ENCODE results near the gene BMF. TPM values are rescaled to one million over a fixed set of nuclear protein-coding genes. Genes with fewer than 3 reads are reported as not detected.

BMF gene
- total RNA-seq, 2 donors from 2014 or later = 8.0 to 13.4 TPM

DNA sequence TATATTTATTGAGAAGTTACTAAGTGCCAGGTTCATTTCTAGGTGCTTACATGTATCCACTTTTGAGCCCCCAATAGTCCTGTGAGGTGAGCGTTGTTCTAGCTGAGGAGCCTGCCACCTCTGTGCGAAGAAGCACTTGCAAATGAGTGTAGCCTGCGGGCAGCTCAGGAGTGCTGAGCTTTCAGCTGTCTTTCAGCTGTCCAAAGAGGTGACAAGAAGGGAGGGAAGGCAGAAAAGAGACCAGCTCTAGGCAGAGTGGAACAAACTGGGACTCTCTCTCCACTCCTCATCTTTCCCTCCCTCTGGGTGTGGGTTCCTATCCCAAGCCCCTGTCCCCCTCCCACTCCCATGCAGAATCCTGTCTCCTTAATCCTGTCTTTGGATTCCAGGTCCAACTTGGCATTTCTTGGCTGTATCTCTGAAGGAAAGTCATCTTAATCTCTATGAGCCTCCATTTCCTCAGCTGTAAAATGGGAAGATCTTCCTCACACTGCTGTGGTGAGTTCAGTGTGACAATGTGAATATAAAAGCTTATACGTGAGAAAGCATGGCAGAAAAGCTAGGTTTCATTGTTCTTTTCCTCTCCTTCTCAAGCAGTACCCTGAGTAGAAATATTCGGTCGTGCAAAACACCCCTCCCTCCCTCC, 63.0 kb downstream of the BMF start:
- H3K9me3 ChIP-seq (ENCODE audit: control insufficient read depth, low read length, poor library complexity, severe bottlenecking) = no peaks in the 10 kb centered on the region
- ATAC-seq (no peak), DNase-seq (no peak)
- H3K36me3 Mint-ChIP-seq (ENCODE audit: low read depth) = no peaks in the 10 kb centered on the region
- H3K4me1 Mint-ChIP-seq = peaks cover 32% of the 10 kb centered on the region
- peak overlapping the region; percentile 75 for H3K27ac Mint-ChIP-seq
- no peak overlapping the region for H3K4me3 Mint-ChIP-seq
- no peaks in the 10 kb centered on the region for H3K27me3 Mint-ChIP-seq

GRCh38 chr15:40044717-40045571, 63.7 kb downstream of the BMF start:
- peak overlapping the region; percentile 75 for H3K27ac Mint-ChIP-seq
- peaks cover 33% of the 10 kb centered on the region for H3K4me1 Mint-ChIP-seq
- H3K36me3 Mint-ChIP-seq (ENCODE audit: low read depth) = no peaks in the 10 kb centered on the region
- peak overlapping the region; percentile 69 for H3K4me3 Mint-ChIP-seq
- H3K9me3 ChIP-seq (ENCODE audit: control insufficient read depth, low read length, poor library complexity, severe bottlenecking) = no peaks in the 10 kb centered on the region
- DNase-seq (peak; percentile 63 to 71 (median 69)), ATAC-seq (peak; percentile 96)
- H3K27me3 Mint-ChIP-seq = no peaks in the 10 kb centered on the region

GRCh38 chr15:40043927-40044716, 64.6 kb downstream of the BMF start:
- H3K36me3 Mint-ChIP-seq (ENCODE audit: low read depth) = no peaks in the 10 kb centered on the region
- H3K4me3 Mint-ChIP-seq = no peak overlapping the region
- DNase-seq (no peak), ATAC-seq (no peak)
- no peak overlapping the region for H3K27ac Mint-ChIP-seq
- H3K27me3 Mint-ChIP-seq = no peaks in the 10 kb centered on the region
- H3K4me1 Mint-ChIP-seq = peaks cover 33% of the 10 kb centered on the region
- H3K9me3 ChIP-seq (ENCODE audit: control insufficient read depth, low read length, poor library complexity, severe bottlenecking) = no peaks in the 10 kb centered on the region

DNA sequence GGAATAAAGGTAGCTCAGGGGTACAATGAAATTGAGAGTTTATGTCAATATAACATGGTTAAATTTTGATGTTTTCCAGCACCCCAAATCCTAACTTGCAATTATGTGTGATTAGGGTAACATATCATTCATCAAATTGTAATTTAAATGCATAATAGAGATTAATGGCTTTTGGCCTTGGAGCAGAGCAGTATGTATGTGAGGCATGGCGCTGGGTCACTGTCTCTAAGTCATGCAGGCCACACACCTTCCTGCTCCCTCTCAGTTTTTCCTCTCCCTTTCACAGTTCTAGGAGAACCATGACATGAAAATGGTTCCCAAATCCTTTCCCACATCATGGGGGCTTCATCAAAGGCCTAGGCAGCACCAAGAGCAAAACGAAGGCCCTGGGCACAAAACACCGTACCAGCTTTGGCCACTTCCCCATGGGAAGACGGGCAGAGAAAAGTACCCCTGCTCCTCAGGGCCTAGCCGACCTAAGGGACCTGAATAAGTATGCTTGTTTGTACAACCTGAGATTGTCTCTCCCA, 65.8 kb downstream of the BMF start:
- H3K4me3 Mint-ChIP-seq = no peak overlapping the region
- ATAC-seq (no peak), DNase-seq (no peak)
- peak overlapping the region; percentile 9 for H3K27ac Mint-ChIP-seq
- no peaks in the 10 kb centered on the region for H3K9me3 ChIP-seq (ENCODE audit: control insufficient read depth, low read length, poor library complexity, severe bottlenecking)
- H3K36me3 Mint-ChIP-seq (ENCODE audit: low read depth) = peaks cover 3% of the 10 kb centered on the region
- no peaks in the 10 kb centered on the region for H3K27me3 Mint-ChIP-seq
- peaks cover 31% of the 10 kb centered on the region for H3K4me1 Mint-ChIP-seq

DNA sequence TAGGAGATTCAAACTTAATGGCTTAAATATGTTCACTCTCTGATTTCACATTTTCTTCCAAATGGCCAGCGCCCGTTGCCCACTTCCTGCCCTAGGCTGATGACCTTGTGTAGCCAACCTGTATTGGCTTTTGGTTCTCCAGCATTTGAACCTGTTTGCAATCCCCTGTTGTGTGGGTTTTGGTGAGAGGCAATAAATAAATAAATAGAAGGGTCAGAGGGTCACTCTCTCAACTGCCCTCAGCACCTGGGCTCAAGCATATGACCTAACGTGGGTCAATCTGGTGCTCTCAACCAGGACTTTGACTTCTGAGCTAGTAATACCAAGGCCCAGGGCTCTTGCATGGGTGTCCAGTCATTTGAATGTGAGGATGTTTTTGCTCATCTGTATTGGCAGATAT, 67.9 kb downstream of the BMF start:
- DNase-seq (no peak), ATAC-seq (no peak)
- Mint-ChIP-seq H3K4me1 (peaks cover 38% of the 10 kb centered on the region), H3K4me3 (peak overlapping the region; percentile 66), H3K27me3 (no peaks in the 10 kb centered on the region), H3K27ac (peak overlapping the region; percentile 99), H3K36me3 (ENCODE audit: low read depth) (peaks cover 3% of the 10 kb centered on the region)
- no peaks in the 10 kb centered on the region for H3K9me3 ChIP-seq (ENCODE audit: control insufficient read depth, low read length, poor library complexity, severe bottlenecking)

GRCh38 chr15:40040293-40040635, 68.4 kb downstream of the BMF start:
- peaks cover 35% of the 10 kb centered on the region for H3K4me1 Mint-ChIP-seq
- peaks cover 3% of the 10 kb centered on the region for H3K36me3 Mint-ChIP-seq (ENCODE audit: low read depth)
- peak overlapping the region; percentile 99 for H3K27ac Mint-ChIP-seq
- H3K27me3 Mint-ChIP-seq = no peaks in the 10 kb centered on the region
- H3K9me3 ChIP-seq (ENCODE audit: control insufficient read depth, low read length, poor library complexity, severe bottlenecking) = no peaks in the 10 kb centered on the region
- DNase-seq = no peak
- ATAC-seq = no peak
- peak overlapping the region; percentile 66 for H3K4me3 Mint-ChIP-seq

DNA sequence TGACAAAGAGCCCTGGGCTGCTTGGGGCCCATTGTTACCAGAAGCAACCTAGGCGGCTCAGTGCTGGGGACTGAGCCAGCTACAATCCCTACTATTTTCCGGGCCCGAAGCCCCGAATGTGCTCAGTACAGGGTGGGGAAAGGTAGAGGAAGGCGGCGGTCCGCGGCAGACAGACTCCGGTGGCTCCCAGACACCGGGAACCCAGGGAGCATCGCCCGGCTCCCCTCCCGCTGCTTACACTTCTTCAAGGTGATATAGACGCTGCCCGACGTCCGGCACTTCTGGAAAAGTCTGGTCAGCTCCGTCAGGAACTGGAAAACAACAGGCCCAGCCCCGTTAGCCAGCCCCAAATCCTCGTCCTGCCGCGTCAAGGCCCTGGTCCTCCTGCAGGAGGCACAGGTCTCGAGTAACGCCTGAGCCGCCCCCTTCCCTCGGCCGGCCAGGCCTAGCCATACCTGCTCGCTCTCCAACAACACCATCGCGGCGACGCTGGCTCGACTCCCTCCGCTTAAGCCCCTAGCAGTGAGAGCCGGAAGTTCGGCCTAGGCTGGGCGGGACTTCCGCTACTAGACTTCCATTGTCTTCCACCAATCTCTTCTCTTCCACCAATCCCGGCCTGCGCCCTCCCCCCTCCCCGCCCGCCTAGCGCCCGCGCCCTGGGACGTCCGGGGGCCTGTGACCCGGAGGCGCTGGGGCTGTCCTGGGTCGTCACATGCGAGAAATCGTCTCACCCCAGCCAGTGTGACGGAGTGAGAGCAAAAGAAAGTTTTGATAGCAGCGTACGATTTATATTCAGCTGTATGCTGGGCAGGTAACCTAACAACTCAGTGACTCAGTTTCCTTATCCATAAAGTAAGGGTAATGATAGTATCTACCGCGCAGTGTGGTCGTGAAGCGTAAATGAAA, 69.8 kb downstream of the BMF start, which contains the start of gene SRP14:
Gene SRP14, minus strand, starts transcription at position 544 of the 906 bp plus-strand sequence. Its CDS starts 65 bp downstream, at position 479.
- peaks cover 31% of the 10 kb centered on the region for H3K4me1 Mint-ChIP-seq

DNA sequence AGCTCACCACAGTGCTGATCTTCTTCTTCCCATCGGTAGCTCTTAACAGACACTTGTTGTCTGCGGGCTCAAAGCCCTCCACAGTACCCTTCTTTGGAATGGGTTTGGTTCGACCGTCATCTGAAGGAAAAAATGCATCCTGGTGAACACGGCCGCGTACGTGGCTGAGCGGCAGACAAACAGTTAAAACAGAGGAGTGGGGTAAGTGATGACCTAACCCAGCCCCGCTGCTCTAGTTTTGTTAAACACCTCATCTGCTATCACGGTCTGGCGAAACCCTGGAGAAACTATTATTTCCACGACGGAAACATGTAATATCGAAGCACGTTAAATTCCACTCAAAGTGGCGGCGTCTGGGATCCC, 70.4 kb downstream of the BMF start:
- H3K27me3 Mint-ChIP-seq = no peaks in the 10 kb centered on the region
- peak overlapping the region; percentile 99 for H3K4me3 Mint-ChIP-seq
- peaks cover 3% of the 10 kb centered on the region for H3K36me3 Mint-ChIP-seq (ENCODE audit: low read depth)
- no peaks in the 10 kb centered on the region for H3K9me3 ChIP-seq (ENCODE audit: control insufficient read depth, low read length, poor library complexity, severe bottlenecking)
- ATAC-seq (no peak), DNase-seq (no peak)
- H3K4me1 Mint-ChIP-seq = peaks cover 31% of the 10 kb centered on the region
- H3K27ac Mint-ChIP-seq = peak overlapping the region; percentile 99

More for the DNA sequence above, 69.8 kb downstream of the BMF start, which contains the start of gene SRP14:
- peak within 1 kb of the TSS; percentile 99 for H3K27ac Mint-ChIP-seq
- peak within 1 kb of the TSS; percentile 99 for H3K4me3 Mint-ChIP-seq
- peaks cover 3% of the 10 kb centered on the region for H3K36me3 Mint-ChIP-seq (ENCODE audit: low read depth)
- ATAC-seq (peak; percentile 96), DNase-seq (peak; percentile 82 to 91 (median 87))
- no peaks in the 10 kb centered on the region for H3K9me3 ChIP-seq (ENCODE audit: control insufficient read depth, low read length, poor library complexity, severe bottlenecking)
- no peaks in the 10 kb centered on the region for H3K27me3 Mint-ChIP-seq

Other genes with a start within 250 kb of the BMF start
- gene GPR176, start 188.6 kb downstream of the BMF start, total RNA-seq = not detected
- gene EIF2AK4, start 174.8 kb downstream of the BMF start, total RNA-seq = 10 to 100 TPM; 11.9 to 13.8 TPM
- gene SRP14, start 69.7 kb downstream of the BMF start, total RNA-seq = 100 to 1,000 TPM; 108 to 114 TPM
- gene BUB1B, start 52.2 kb upstream of the BMF start, total RNA-seq = 1 to 10 TPM; 1.1 to 3.4 TPM
- gene PAK6, start 130.2 kb upstream of the BMF start, total RNA-seq = not detected
- under 1 TPM in 1 of 2 donors, not detected in 1; 0.42 TPM for gene ANKRD63, start 174.2 kb upstream of the BMF start, total RNA-seq
- gene PLCB2, start 199.1 kb upstream of the BMF start, total RNA-seq = 100 to 1,000 TPM; 228 to 238 TPM
- 10 to 100 TPM in 1 of 2 donors, 1 to 10 TPM in 1; 9.2 to 48.3 TPM for gene INAFM2, start 214.8 kb upstream of the BMF start, total RNA-seq
- 1 to 10 TPM; 4.1 to 5.3 TPM for gene CCDC9B, start 232.1 kb upstream of the BMF start, total RNA-seq
- not detected for gene PHGR1, start 242.2 kb upstream of the BMF start, total RNA-seq
- under 1 TPM; 0.02 to 0.03 TPM for gene DISP2, start 249.3 kb upstream of the BMF start, total RNA-seq